Glutamatergic neuron (in vitro differentiated cells): ENCODE data around the gene HOXA9. TPM values are rescaled to one million over a fixed set of nuclear protein-coding genes. Genes with fewer than 3 reads are reported as not detected.

Source experiments
- DNase-seq: peaks from one replicate; pipeline ENCODE4 v3.0.0; 2022
- H3K27ac Mint-ChIP-seq: one replicate; pipeline ENCODE4 v1.8.0; 2020; ENCODE audit warnings: mild to moderate bottlenecking, mixed read lengths, inconsistent platforms; ENCODE audit not compliant: unreplicated experiment
- H3K27me3 Mint-ChIP-seq: one replicate; pipeline ENCODE4 v1.8.0; 2020; ENCODE audit warnings: mild to moderate bottlenecking, moderate library complexity, mixed read lengths, inconsistent platforms; ENCODE audit not compliant: unreplicated experiment
- H3K36me3 Mint-ChIP-seq: one replicate; pipeline ENCODE4 v1.8.0; 2020; ENCODE audit warnings: mild to moderate bottlenecking, mixed read lengths, inconsistent platforms; ENCODE audit not compliant: unreplicated experiment
- H3K4me1 Mint-ChIP-seq: one replicate; pipeline ENCODE4 v1.8.0; 2020; ENCODE audit warnings: mild to moderate bottlenecking, low read depth, mixed read lengths, inconsistent platforms; ENCODE audit not compliant: unreplicated experiment
- H3K4me3 Mint-ChIP-seq: one replicate; pipeline ENCODE4 v1.8.0; 2020; ENCODE audit warnings: mild to moderate bottlenecking, mixed read lengths, inconsistent platforms; ENCODE audit not compliant: unreplicated experiment
- H3K9me3 Mint-ChIP-seq: one replicate; pipeline ENCODE4 v1.8.0; 2020; ENCODE audit warnings: mild to moderate bottlenecking, moderate library complexity, mixed read lengths, inconsistent platforms; ENCODE audit not compliant: unreplicated experiment
- CTCF ChIP-seq: fragments of 200-600 bp; sonication (generic); IDR thresholded peaks from one replicate; pipeline ENCODE4 v1.5.0; 2021; ENCODE audit not compliant: partially characterized antibody, unreplicated experiment
- total RNA-seq: library from RNA; stranded (reverse); fragmentation: NEBNext Ultra II Directional; extraction: Animal tissue kit (Norgen Biotek cat#: 25700); gene quantifications from one replicate; pipeline ENCODE4 v1.2.1, GENCODE V29; 2021; ENCODE audit not compliant: unreplicated experiment

Gene HOXA9
- total RNA-seq, 1 donor from 2014 or later: not detected

GRCh38 chr7:27203365-27203953, 38.1 kb upstream of the HOXA9 start:
- Mint-ChIP-seq H3K4me3 (no peak overlapping the region), H3K36me3 (no peaks in the 10 kb centered on the region)

GRCh38 chr7:27202862-27203134, 37.5 kb upstream of the HOXA9 start:
- peaks cover 3% of the 10 kb centered on the region for H3K4me1 Mint-ChIP-seq
- no peak for TF ChIP-seq CTCF
- no peak for DNase-seq
- peaks cover 65% of the 10 kb centered on the region for H3K27me3 Mint-ChIP-seq
- H3K27ac Mint-ChIP-seq: no peak overlapping the region
- H3K4me3 Mint-ChIP-seq: no peak overlapping the region
- peaks cover 17% of the 10 kb centered on the region for H3K9me3 Mint-ChIP-seq
- no peaks in the 10 kb centered on the region for H3K36me3 Mint-ChIP-seq

More at GRCh38 chr7:27203365-27203953, 38.1 kb upstream of the HOXA9 start:
- Mint-ChIP-seq H3K27me3 (peaks cover 64% of the 10 kb centered on the region), H3K4me1 (peaks cover 3% of the 10 kb centered on the region), H3K9me3 (peaks cover 17% of the 10 kb centered on the region), H3K27ac (no peak overlapping the region)
- DNase-seq: no peak
- TF ChIP-seq CTCF: no peak

- H3K27me3 Mint-ChIP-seq: peaks cover 62% of the 10 kb centered on the region
- H3K9me3 Mint-ChIP-seq: peaks cover 17% of the 10 kb centered on the region
- H3K4me3 Mint-ChIP-seq: no peak overlapping the region
- TF ChIP-seq CTCF: no peak
- peaks cover 3% of the 10 kb centered on the region for H3K4me1 Mint-ChIP-seq
- no peak for DNase-seq
- no peaks in the 10 kb centered on the region for H3K36me3 Mint-ChIP-seq
- no peak overlapping the region for H3K27ac Mint-ChIP-seq
Measured at GRCh38 chr7:27202018-27202861, 36.9 kb upstream of the HOXA9 start.

- peaks cover 17% of the 10 kb centered on the region for H3K9me3 Mint-ChIP-seq
- H3K27me3 Mint-ChIP-seq: peaks cover 59% of the 10 kb centered on the region
- no peak for TF ChIP-seq CTCF
- H3K4me1 Mint-ChIP-seq: peaks cover 3% of the 10 kb centered on the region
- no peaks in the 10 kb centered on the region for H3K36me3 Mint-ChIP-seq
- no peak overlapping the region for H3K4me3 Mint-ChIP-seq
- DNase-seq: no peak
- no peak overlapping the region for H3K27ac Mint-ChIP-seq
Measured at GRCh38 chr7:27201580-27202017, 36.3 kb upstream of the HOXA9 start.

GRCh38 chr7:27200761-27201579, 35.6 kb upstream of the HOXA9 start:
- Mint-ChIP-seq H3K27ac (no peak overlapping the region), H3K4me1 (peaks cover 3% of the 10 kb centered on the region), H3K9me3 (peaks cover 17% of the 10 kb centered on the region), H3K36me3 (no peaks in the 10 kb centered on the region), H3K27me3 (peaks cover 55% of the 10 kb centered on the region), H3K4me3 (peak overlapping the region; percentile 80)
- no peak for DNase-seq
- TF ChIP-seq CTCF: no peak
